Measurements from ENCODE around the gene CRIM1.

The CRIM1 gene

DNA sequence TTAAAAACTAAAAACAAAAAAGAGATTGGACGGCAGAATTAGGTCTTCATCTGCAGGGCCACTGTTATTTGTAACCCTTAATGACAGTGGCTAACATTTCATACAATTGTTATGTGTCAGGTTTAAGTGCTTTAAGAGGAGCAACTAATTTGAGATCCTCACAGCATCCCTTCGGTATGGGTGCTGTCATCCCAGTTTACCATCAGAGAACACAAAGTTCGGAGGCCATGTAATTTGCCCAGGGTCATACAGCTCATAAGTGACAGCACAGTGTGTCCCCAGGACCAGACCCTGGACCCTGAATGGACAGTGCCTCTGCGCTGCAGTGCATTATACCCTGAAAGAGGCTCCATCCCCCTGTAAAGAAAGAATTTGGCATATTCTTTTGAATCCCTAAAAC, 127.7 kb downstream of the CRIM1 start:
- TF ChIP-seq, protein P1, sequence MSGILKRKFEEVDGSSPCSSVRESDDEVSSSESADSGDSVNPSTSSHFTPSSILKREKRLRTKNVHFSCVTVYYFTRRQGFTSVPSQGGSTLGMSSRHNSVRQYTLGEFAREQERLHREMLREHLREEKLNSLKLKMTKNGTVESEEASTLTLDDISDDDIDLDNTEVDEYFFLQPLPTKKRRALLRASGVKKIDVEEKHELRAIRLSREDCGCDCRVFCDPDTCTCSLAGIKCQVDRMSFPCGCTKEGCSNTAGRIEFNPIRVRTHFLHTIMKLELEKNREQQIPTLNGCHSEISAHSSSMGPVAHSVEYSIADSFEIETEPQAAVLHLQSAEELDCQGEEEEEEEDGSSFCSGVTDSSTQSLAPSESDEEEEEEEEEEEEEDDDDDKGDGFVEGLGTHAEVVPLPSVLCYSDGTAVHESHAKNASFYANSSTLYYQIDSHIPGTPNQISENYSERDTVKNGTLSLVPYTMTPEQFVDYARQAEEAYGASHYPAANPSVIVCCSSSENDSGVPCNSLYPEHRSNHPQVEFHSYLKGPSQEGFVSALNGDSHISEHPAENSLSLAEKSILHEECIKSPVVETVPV (CRISPR knock-in tag; IDR thresholded peaks at IDR 0.05), result no peak
- TF ChIP-seq RARB (CRISPR knock-in tag; IDR thresholded peaks at IDR 0.05) (no peak), SNAI2 (CRISPR knock-in tag; IDR thresholded peaks at IDR 0.05) (no peak), ZFP3 (CRISPR knock-in tag; IDR thresholded peaks at IDR 0.05) (no peak), ZNF565 (CRISPR knock-in tag; conservative IDR thresholded peaks at IDR 0.05; ENCODE audit: low read depth) (no peak), PPARA (CRISPR knock-in tag; IDR thresholded peaks at IDR 0.05; ENCODE audit: borderline replicate concordance) (no peak)
- TF ChIP-seq, protein P2, sequence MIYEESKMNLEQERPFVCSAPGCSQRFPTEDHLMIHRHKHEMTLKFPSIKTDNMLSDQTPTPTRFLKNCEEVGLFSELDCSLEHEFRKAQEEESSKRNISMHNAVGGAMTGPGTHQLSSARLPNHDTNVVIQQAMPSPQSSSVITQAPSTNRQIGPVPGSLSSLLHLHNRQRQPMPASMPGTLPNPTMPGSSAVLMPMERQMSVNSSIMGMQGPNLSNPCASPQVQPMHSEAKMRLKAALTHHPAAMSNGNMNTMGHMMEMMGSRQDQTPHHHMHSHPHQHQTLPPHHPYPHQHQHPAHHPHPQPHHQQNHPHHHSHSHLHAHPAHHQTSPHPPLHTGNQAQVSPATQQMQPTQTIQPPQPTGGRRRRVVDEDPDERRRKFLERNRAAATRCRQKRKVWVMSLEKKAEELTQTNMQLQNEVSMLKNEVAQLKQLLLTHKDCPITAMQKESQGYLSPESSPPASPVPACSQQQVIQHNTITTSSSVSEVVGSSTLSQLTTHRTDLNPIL (CRISPR knock-in tag; IDR thresholded peaks at IDR 0.05; ENCODE audit: low read depth), result no peak
- no peak for ATAC-seq

DNA sequence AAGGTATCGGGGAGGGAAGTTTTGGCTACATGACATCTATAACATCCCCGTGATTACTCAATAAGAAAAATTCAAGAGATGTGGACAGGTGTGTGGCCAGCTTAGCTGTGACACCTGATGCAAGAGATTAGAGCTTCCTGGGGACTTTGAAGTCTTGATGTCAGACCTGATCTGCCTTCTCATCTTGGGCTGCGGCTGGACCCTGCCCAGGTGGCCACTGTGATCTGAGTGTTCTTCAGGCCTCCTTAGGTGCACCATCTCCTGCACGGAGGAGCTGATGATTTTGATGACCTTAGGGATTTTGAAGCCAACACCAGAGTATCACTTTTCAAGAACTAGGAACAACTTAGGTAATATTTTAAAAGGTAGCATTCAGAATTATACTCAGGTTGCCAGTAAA, 128.9 kb downstream of the CRIM1 start:
- ATAC-seq, result no peak
- TF ChIP-seq ZFP3 (CRISPR knock-in tag; IDR thresholded peaks at IDR 0.05) (0 out of 2 replicates have a peak, but pooled peaks have one; percentile 10), CSDC2 (CRISPR knock-in tag; IDR thresholded peaks at IDR 0.05) (peak; percentile 15; the same call in 1 of the 2 replicates), TCF4 (CRISPR knock-in tag; IDR thresholded peaks at IDR 0.05; ENCODE audit: borderline replicate concordance) (no peak)
- TF ChIP-seq, protein P3, sequence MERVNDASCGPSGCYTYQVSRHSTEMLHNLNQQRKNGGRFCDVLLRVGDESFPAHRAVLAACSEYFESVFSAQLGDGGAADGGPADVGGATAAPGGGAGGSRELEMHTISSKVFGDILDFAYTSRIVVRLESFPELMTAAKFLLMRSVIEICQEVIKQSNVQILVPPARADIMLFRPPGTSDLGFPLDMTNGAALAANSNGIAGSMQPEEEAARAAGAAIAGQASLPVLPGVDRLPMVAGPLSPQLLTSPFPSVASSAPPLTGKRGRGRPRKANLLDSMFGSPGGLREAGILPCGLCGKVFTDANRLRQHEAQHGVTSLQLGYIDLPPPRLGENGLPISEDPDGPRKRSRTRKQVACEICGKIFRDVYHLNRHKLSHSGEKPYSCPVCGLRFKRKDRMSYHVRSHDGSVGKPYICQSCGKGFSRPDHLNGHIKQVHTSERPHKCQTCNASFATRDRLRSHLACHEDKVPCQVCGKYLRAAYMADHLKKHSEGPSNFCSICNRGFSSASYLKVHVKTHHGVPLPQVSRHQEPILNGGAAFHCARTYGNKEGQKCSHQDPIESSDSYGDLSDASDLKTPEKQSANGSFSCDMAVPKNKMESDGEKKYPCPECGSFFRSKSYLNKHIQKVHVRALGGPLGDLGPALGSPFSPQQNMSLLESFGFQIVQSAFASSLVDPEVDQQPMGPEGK (CRISPR knock-in tag; IDR thresholded peaks at IDR 0.05; ENCODE audit: borderline replicate concordance), result no peak

DNA sequence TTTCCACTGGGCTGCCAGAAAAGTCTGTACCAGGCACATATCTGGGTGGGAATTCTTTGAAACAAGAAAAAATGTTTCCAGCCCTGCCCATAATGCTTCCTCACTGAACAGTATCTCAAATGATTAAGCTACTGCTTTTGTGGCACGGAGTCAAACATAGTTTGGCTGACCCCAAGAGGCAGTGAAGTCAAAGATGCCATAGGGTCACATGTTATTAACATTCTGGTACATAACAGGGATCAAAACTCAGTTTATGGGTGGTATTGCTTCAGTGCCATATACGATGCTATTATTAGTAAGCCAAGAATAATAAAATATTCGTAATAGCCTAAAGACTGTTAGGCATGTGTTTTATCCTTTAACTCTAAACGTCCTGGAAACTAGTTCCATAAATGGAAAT, 129.9 kb downstream of the CRIM1 start:
- TF ChIP-seq ZFP30 (CRISPR knock-in tag; IDR thresholded peaks at IDR 0.05) (no peak), GLIS3 (CRISPR knock-in tag; IDR thresholded peaks at IDR 0.05) (no peak), TOX (CRISPR knock-in tag; IDR thresholded peaks at IDR 0.05; ENCODE audit: borderline replicate concordance) (no peak), CSDC2 (CRISPR knock-in tag; IDR thresholded peaks at IDR 0.05) (peak; percentile 66; the same call in 1 of the 2 replicates), ESRRG (CRISPR knock-in tag; IDR thresholded peaks at IDR 0.05) (no peak), SNAI2 (CRISPR knock-in tag; IDR thresholded peaks at IDR 0.05) (no peak), ZNF70 (CRISPR knock-in tag; IDR thresholded peaks at IDR 0.05) (no peak), ZFP3 (CRISPR knock-in tag; IDR thresholded peaks at IDR 0.05) (no peak), ISL1 (CRISPR knock-in tag; IDR thresholded peaks at IDR 0.05) (peak; percentile 93), BACH2 (CRISPR knock-in tag; IDR thresholded peaks at IDR 0.05; ENCODE audit: borderline replicate concordance) (no peak), TCF4 (CRISPR knock-in tag; IDR thresholded peaks at IDR 0.05; ENCODE audit: borderline replicate concordance) (no peak), ARNTL (CRISPR knock-in tag; IDR thresholded peaks at IDR 0.05; ENCODE audit: borderline replicate concordance, low read depth) (no peak), RARB (CRISPR knock-in tag; IDR thresholded peaks at IDR 0.05) (no peak), OSR1 (CRISPR knock-in tag; IDR thresholded peaks at IDR 0.05) (no peak), PPARA (CRISPR knock-in tag; IDR thresholded peaks at IDR 0.05; ENCODE audit: borderline replicate concordance) (no peak), ZNF565 (CRISPR knock-in tag; conservative IDR thresholded peaks at IDR 0.05; ENCODE audit: low read depth) (no peak), ZNF8 (CRISPR knock-in tag; IDR thresholded peaks at IDR 0.05) (no peak), ZC3H10 (CRISPR knock-in tag; IDR thresholded peaks at IDR 0.05) (no peak)
- TF ChIP-seq, protein P2 (CRISPR knock-in tag; IDR thresholded peaks at IDR 0.05; ENCODE audit: low read depth), result peak; percentile 47; the same call in 1 of the 2 replicates
- TF ChIP-seq, protein P4, sequence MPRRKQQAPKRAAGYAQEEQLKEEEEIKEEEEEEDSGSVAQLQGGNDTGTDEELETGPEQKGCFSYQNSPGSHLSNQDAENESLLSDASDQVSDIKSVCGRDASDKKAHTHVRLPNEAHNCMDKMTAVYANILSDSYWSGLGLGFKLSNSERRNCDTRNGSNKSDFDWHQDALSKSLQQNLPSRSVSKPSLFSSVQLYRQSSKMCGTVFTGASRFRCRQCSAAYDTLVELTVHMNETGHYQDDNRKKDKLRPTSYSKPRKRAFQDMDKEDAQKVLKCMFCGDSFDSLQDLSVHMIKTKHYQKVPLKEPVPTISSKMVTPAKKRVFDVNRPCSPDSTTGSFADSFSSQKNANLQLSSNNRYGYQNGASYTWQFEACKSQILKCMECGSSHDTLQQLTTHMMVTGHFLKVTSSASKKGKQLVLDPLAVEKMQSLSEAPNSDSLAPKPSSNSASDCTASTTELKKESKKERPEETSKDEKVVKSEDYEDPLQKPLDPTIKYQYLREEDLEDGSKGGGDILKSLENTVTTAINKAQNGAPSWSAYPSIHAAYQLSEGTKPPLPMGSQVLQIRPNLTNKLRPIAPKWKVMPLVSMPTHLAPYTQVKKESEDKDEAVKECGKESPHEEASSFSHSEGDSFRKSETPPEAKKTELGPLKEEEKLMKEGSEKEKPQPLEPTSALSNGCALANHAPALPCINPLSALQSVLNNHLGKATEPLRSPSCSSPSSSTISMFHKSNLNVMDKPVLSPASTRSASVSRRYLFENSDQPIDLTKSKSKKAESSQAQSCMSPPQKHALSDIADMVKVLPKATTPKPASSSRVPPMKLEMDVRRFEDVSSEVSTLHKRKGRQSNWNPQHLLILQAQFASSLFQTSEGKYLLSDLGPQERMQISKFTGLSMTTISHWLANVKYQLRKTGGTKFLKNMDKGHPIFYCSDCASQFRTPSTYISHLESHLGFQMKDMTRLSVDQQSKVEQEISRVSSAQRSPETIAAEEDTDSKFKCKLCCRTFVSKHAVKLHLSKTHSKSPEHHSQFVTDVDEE (CRISPR knock-in tag; IDR thresholded peaks at IDR 0.05), result no peak
- TF ChIP-seq, protein P1 (CRISPR knock-in tag; IDR thresholded peaks at IDR 0.05), result no peak
- TF ChIP-seq, protein P5, sequence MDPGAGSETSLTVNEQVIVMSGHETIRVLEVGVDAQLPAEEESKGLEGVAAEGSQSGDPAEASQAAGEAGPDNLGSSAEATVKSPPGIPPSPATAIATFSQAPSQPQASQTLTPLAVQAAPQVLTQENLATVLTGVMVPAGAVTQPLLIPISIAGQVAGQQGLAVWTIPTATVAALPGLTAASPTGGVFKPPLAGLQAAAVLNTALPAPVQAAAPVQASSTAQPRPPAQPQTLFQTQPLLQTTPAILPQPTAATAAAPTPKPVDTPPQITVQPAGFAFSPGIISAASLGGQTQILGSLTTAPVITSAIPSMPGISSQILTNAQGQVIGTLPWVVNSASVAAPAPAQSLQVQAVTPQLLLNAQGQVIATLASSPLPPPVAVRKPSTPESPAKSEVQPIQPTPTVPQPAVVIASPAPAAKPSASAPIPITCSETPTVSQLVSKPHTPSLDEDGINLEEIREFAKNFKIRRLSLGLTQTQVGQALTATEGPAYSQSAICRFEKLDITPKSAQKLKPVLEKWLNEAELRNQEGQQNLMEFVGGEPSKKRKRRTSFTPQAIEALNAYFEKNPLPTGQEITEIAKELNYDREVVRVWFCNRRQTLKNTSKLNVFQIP (CRISPR knock-in tag; IDR thresholded peaks at IDR 0.05; ENCODE audit: borderline replicate concordance, low read depth), result 0 out of 2 replicates have a peak, but pooled peaks have one; percentile 57
- TF ChIP-seq, protein P3 (CRISPR knock-in tag; IDR thresholded peaks at IDR 0.05; ENCODE audit: borderline replicate concordance), result peak; percentile 23; the same call in 1 of the 2 replicates
- ATAC-seq, result peak; percentile 50
